Keratinocyte (primary cell): ENCODE results near the gene ADPRS. TPM values are rescaled to one million over a fixed set of nuclear protein-coding genes. Genes with fewer than 3 reads are reported as not detected.

Experiments
- DNase-seq: peaks from one replicate; pipeline ENCODE4 v3.0.0-alpha.2; 2011; ENCODE audit warnings: low read depth, missing footprints, low spot score
- FAIRE-seq: peaks from 2 replicates; lab custom pipeline; 2011; peaks lifted over from hg19 to GRCh38; lab: Jason Lieb, UNC
- H2AFZ ChIP-seq: 2 replicates; pipeline ENCODE4 v1.6.0; 2012; ENCODE audit warnings: low read length, control low read depth, inconsistent platforms; ENCODE audit not compliant: control insufficient read depth
- H3K27ac ChIP-seq: 2 replicates; pipeline ENCODE4 v1.5.1; 2011; ENCODE audit warnings: low read length; ENCODE audit not compliant: control insufficient read depth, insufficient read depth
- H3K27me3 ChIP-seq: 3 replicates; pipeline ENCODE4 v1.6.0; 2011; ENCODE audit warnings: low read length; ENCODE audit not compliant: control insufficient read depth, insufficient read depth; ENCODE audit errors: extremely low read depth
- H3K36me3 ChIP-seq, 2 experiments: 2 replicates in 1 of 2; 3 replicates in 1 of 2; pipeline ENCODE4 v1.5.1; 2011; ENCODE audit warnings: low read length in 2 of 2, mild to moderate bottlenecking in 1 of 2; ENCODE audit not compliant: control insufficient read depth in 2 of 2, insufficient read depth in 2 of 2; ENCODE audit errors: extremely low read depth in 1 of 2
- H3K4me1 ChIP-seq: 3 replicates; pipeline ENCODE4 v1.5.1; 2011; ENCODE audit warnings: low read length; ENCODE audit not compliant: control insufficient read depth, insufficient read depth; ENCODE audit errors: extremely low read depth
- H3K4me2 ChIP-seq: 3 replicates; pipeline ENCODE4 v1.6.0; 2011; ENCODE audit warnings: low read depth, low read length; ENCODE audit not compliant: control insufficient read depth, insufficient read depth; ENCODE audit errors: extremely low read depth
- H3K4me3 ChIP-seq, 3 experiments: fragments of 200-600 bp in 1 of 3; sonication (generic) in 1 of 3; 2 replicates in 2 of 3; 3 replicates in 1 of 3; pipeline ENCODE4 v1.5.1; 2011 to 2016; ENCODE audit warnings: low read length in 3 of 3, mild to moderate bottlenecking in 3 of 3, control low read depth in 2 of 3, inconsistent platforms in 1 of 3, low read depth in 1 of 3, mixed read lengths in 1 of 3, mixed run types in 1 of 3, moderate library complexity in 1 of 3; ENCODE audit not compliant: control insufficient read depth in 2 of 3, insufficient read depth in 2 of 3; ENCODE audit errors: extremely low read depth in 1 of 3
- H3K79me2 ChIP-seq: 2 replicates; pipeline ENCODE4 v1.6.0; 2012; ENCODE audit warnings: low read length; ENCODE audit not compliant: control insufficient read depth, insufficient read depth
- H3K9ac ChIP-seq: 3 replicates; pipeline ENCODE4 v1.6.0; 2011; ENCODE audit warnings: low read length; ENCODE audit not compliant: control insufficient read depth, insufficient read depth; ENCODE audit errors: extremely low read depth
- H3K9me1 ChIP-seq: 3 replicates; pipeline ENCODE4 v1.6.0; 2011; ENCODE audit warnings: low read length; ENCODE audit not compliant: control insufficient read depth, insufficient read depth; ENCODE audit errors: extremely low read depth
- H3K9me3 ChIP-seq: 2 replicates; pipeline ENCODE4 v1.5.1; 2012; ENCODE audit warnings: low read depth, low read length; ENCODE audit not compliant: control insufficient read depth
- H4K20me1 ChIP-seq: 3 replicates; pipeline ENCODE4 v1.6.0; 2011; ENCODE audit warnings: low read length; ENCODE audit not compliant: control insufficient read depth, insufficient read depth; ENCODE audit errors: extremely low read depth
- CTCF ChIP-seq, 3 experiments: IDR thresholded peaks in 1 of 3; conservative IDR thresholded peaks in 1 of 3; optimal IDR thresholded peaks in 1 of 3; 2 replicates in 2 of 3; 3 replicates in 1 of 3; pipeline versions ENCODE3 to v1.5.1; 2011; ENCODE audit warnings: low read length in 3 of 3, mild to moderate bottlenecking in 3 of 3, moderate library complexity in 2 of 3, control low read depth in 1 of 3, inconsistent platforms in 1 of 3; ENCODE audit not compliant: insufficient read depth in 2 of 3; ENCODE audit errors: extremely low read depth in 1 of 3
- EZH2 ChIP-seq: IDR thresholded peaks from one replicate; pipeline ENCODE4 v1.6.1; 2012; ENCODE audit warnings: inconsistent platforms, mild to moderate bottlenecking, low read length, moderate library complexity
- dilution Hi-C: fragments of 300-500 bp; cut with MboI; formaldehyde crosslinking; loops from one replicate; pipeline ENCODE4 v1.7.0; 2020; ENCODE audit warnings: low sequenced_read_pairs; ENCODE audit not compliant: extremely low pct_ligation_motif_present
- polyA plus RNA-seq, 5 experiments: library from polyadenylated mRNA; depleted of rRNA in 3 of 5; stranded (reverse) in 3 of 5; stranded (forward) in 1 of 5; unstranded in 1 of 5; fragments of >200 nt; gene quantifications; 1 replicate in 1 of 5; 2 replicates in 3 of 5; 3 replicates in 1 of 5; pipeline versions ENCODE4 v1.2.1 to v1.2.3, GENCODE V29; 2011 to 2012; ENCODE audit warnings: missing spikeins in 2 of 5, low read depth in 1 of 5, low replicate concordance in 1 of 5

The ADPRS gene
- polyA plus RNA-seq, 1 donor (not counting 4 experiments of a cell fraction or from before 2014, with no cell fraction given), result 33.1 TPM

- no peaks in the 10 kb centered on the region for H3K9me1 ChIP-seq
- FAIRE-seq (no peak), DNase-seq (no peak)
- H3K27me3 ChIP-seq, result no peaks in the 10 kb centered on the region
- peaks cover 24% of the 10 kb centered on the region for H3K4me1 ChIP-seq
- dilution Hi-C loops, result no loop called here
- H3K9me3 ChIP-seq, result no peaks in the 10 kb centered on the region
- TF ChIP-seq EZH2 (no peak), CTCF (optimal IDR thresholded peaks at IDR 0.05 in 1 of 3, IDR thresholded peaks at IDR 0.05 in 1 of 3, conservative IDR thresholded peaks at IDR 0.05 in 1 of 3; ENCODE audit: extremely low read depth in 1 of 3, insufficient read depth in 2 of 3, low read length in 3 of 3) (no peak)
- no peak overlapping the region for H2AFZ ChIP-seq
- peaks cover 28% of the 10 kb centered on the region for H3K79me2 ChIP-seq
- no peak overlapping the region for H3K27ac ChIP-seq
- H3K36me3 ChIP-seq, result peaks cover 4 to 14% of the 10 kb centered on the region in 2 experiments
- H3K4me3 ChIP-seq, result no peak overlapping the region
- H3K4me2 ChIP-seq, result no peak overlapping the region
- H4K20me1 ChIP-seq, result no peaks in the 10 kb centered on the region
- no peak overlapping the region for H3K9ac ChIP-seq
Measured at GRCh38 chr1:36086529-36087232, 2.0 kb upstream of the ADPRS start.

GRCh38 chr1:36087233-36088123, 1.2 kb upstream of the ADPRS start:
- Histone ChIP-seq H3K27ac (no peak overlapping the region), H3K36me3 (peaks cover 11 to 22% of the 10 kb centered on the region in 2 experiments), H3K27me3 (no peaks in the 10 kb centered on the region), H2AFZ (peak overlapping the region; percentile 95), H3K4me2 (no peak overlapping the region), H3K9ac (no peak overlapping the region), H3K9me3 (no peaks in the 10 kb centered on the region), H4K20me1 (no peaks in the 10 kb centered on the region), H3K4me3 (no peak overlapping the region), H3K9me1 (no peaks in the 10 kb centered on the region), H3K79me2 (peaks cover 34% of the 10 kb centered on the region), H3K4me1 (peaks cover 17% of the 10 kb centered on the region)
- no peak for FAIRE-seq
- TF ChIP-seq CTCF (optimal IDR thresholded peaks at IDR 0.05 in 1 of 3, IDR thresholded peaks at IDR 0.05 in 1 of 3, conservative IDR thresholded peaks at IDR 0.05 in 1 of 3; ENCODE audit: extremely low read depth in 1 of 3, insufficient read depth in 2 of 3, low read length in 3 of 3), result no peak
- no peak for DNase-seq
- dilution Hi-C loops, result no loop called here
